ENCODE data around the gene SLC9A3.

Gene SLC9A3

GRCh38 chr5:422323-423232, 101.7 kb downstream of the SLC9A3 start:
- H3K27ac ChIP-seq = no peak overlapping the region
- no peak for TF ChIP-seq CTCF (conservative IDR thresholded peaks at IDR 0.05)

- H3K27ac ChIP-seq = no peak overlapping the region
- TF ChIP-seq CTCF (conservative IDR thresholded peaks at IDR 0.05) = no peak
Observed at GRCh38 chr5:421901-422300, 102.3 kb downstream of the SLC9A3 start.

GRCh38 chr5:421287-421880, 102.9 kb downstream of the SLC9A3 start:
- no peak overlapping the region for H3K27ac ChIP-seq

GRCh38 chr5:420632-421286, 103.5 kb downstream of the SLC9A3 start:
- no peak overlapping the region for H3K27ac ChIP-seq

More at GRCh38 chr5:421287-421880, 102.9 kb downstream of the SLC9A3 start:
- no peak for TF ChIP-seq CTCF (conservative IDR thresholded peaks at IDR 0.05)

More at GRCh38 chr5:420632-421286, 103.5 kb downstream of the SLC9A3 start:
- no peak for TF ChIP-seq CTCF (conservative IDR thresholded peaks at IDR 0.05)

Data from VCaP (cell line).